ENCODE results near the gene EFL1. TPM values are rescaled to one million over a fixed set of nuclear protein-coding genes. Genes with fewer than 3 reads are reported as not detected.

EFL1 gene
- total RNA-seq, 2 donors from 2014 or later, result 27.4 to 38.9 TPM

DNA sequence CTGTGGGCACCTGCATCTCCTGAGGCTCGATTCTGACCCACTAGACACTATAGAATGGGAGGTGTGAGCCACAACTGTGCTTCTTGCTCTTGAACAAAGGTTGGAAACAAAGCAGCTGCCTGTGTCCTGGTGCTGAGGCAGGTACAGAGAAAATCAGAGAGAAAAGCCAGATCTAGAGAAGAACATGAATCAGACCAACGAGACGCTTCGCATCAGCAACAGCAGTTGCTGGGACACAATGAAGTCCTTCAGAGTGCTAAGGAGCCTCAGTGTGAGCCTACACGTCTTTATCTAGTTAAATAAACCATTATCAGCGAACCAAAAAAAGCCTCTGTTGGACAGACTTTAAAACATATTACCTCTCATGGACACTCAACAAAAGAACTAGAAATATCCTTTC lies 130.4 kb downstream of the EFL1 start:
- Histone ChIP-seq H3K9me3 (no peaks in the 10 kb centered on the region), H3K4me1 (no peaks in the 10 kb centered on the region), H3K9ac (ENCODE audit: low read depth in 2 of 2, low read length in 2 of 2) (no peak overlapping the region), H3K4me3 (no peak overlapping the region), H3K36me3 (no peaks in the 10 kb centered on the region), H3K27me3 (no peaks in the 10 kb centered on the region), H3K27ac (no peak overlapping the region)
- TF ChIP-seq, protein P1, sequence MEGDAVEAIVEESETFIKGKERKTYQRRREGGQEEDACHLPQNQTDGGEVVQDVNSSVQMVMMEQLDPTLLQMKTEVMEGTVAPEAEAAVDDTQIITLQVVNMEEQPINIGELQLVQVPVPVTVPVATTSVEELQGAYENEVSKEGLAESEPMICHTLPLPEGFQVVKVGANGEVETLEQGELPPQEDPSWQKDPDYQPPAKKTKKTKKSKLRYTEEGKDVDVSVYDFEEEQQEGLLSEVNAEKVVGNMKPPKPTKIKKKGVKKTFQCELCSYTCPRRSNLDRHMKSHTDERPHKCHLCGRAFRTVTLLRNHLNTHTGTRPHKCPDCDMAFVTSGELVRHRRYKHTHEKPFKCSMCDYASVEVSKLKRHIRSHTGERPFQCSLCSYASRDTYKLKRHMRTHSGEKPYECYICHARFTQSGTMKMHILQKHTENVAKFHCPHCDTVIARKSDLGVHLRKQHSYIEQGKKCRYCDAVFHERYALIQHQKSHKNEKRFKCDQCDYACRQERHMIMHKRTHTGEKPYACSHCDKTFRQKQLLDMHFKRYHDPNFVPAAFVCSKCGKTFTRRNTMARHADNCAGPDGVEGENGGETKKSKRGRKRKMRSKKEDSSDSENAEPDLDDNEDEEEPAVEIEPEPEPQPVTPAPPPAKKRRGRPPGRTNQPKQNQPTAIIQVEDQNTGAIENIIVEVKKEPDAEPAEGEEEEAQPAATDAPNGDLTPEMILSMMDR (IDR thresholded peaks at IDR 0.05), result no peak
- intact Hi-C loops (cut with DNase I), result no loop called here
- DNase-seq, result no peak

DNA sequence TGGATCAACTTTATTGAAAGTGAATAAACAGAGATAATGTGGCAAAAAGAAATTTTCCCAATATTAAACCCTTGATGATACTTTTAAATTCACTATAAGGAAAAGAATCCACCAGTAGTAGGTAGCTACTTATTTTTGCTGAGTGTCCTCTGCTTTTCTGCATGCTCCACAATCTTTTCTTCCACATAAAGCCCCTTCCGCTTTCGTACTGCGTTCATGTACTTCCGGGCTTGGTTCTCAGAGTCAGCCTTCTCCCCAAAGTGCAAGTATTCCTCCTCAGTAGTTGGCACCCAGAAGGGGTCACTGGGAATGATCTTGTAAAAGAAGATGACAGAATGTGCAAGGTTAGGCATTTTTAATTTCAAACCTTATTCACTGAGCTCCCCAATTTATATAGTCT lies 132.3 kb downstream of the EFL1 start:
- H3K36me3 ChIP-seq, result no peaks in the 10 kb centered on the region
- intact Hi-C loops (cut with DNase I), result no loop called here
- no peak for DNase-seq

DNA sequence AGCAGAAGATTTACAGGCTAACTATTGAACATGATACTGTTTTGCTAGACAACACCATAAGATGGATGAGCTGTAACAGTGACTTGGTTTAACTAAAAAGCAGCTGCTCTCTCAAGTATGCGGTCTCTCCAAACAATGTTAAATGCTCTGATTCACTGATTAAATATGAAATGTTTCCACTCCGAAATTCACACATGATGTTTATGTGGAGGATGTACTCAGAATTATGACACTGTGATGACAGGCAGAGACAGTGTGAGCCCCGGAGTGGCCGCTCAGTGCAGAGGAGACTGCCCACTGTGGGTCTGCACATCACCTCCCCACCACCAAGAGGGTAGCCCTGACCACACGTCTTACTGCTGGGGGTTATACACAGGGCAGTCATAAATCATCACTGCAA lies 132.8 kb downstream of the EFL1 start:
- no peak overlapping the region for H3K9ac ChIP-seq (ENCODE audit: low read depth in 2 of 2, low read length in 2 of 2)
- no peaks in the 10 kb centered on the region for H3K27me3 ChIP-seq
- no peak overlapping the region for H3K4me3 ChIP-seq
- H3K4me1 ChIP-seq, result no peaks in the 10 kb centered on the region
- TF ChIP-seq, protein P1 (IDR thresholded peaks at IDR 0.05), result no peak
- no peaks in the 10 kb centered on the region for H3K9me3 ChIP-seq
- H3K36me3 ChIP-seq, result no peaks in the 10 kb centered on the region
- no peak for DNase-seq
- H3K27ac ChIP-seq, result no peak overlapping the region
- intact Hi-C loops (cut with DNase I), result no loop called here

More for the DNA sequence above, 132.3 kb downstream of the EFL1 start:
- no peaks in the 10 kb centered on the region for H3K4me1 ChIP-seq
- H3K9me3 ChIP-seq, result no peaks in the 10 kb centered on the region
- H3K9ac ChIP-seq (ENCODE audit: low read depth in 2 of 2, low read length in 2 of 2), result no peak overlapping the region
- H3K27ac ChIP-seq, result no peak overlapping the region
- H3K4me3 ChIP-seq, result no peak overlapping the region
- TF ChIP-seq, protein P1 (IDR thresholded peaks at IDR 0.05), result no peak
- H3K27me3 ChIP-seq, result no peaks in the 10 kb centered on the region

DNA sequence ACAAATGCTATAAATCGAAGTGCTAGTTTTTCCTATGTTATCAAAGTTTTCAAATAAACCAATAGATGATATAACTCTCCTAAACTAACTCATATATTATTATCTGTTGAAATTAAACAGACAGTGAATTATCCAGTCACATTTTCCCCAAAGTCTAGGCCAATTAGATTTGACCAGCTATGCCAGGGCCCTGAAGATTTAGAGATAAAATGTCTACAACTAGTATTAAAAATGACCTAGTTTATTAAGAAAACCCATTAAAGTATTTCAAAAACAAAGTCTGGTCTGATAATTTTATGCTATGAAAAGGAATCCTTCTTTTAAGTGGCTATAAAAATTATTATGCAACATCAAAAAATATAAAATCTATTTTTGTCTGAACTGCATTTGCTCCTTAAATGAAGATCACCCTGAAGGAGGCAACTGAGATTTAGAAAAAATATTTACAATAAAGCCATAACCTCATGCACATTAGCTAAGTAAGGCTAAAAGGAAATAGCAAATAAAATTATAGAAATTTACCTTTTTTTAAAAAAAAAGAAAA lies 133.3 kb downstream of the EFL1 start:
- H3K9ac ChIP-seq (ENCODE audit: low read depth in 2 of 2, low read length in 2 of 2), result no peak overlapping the region
- H3K27me3 ChIP-seq, result no peaks in the 10 kb centered on the region
- H3K36me3 ChIP-seq, result no peaks in the 10 kb centered on the region
- intact Hi-C loops (cut with DNase I), result no loop called here
- no peak for DNase-seq
- H3K27ac ChIP-seq, result no peak overlapping the region
- TF ChIP-seq, protein P1 (IDR thresholded peaks at IDR 0.05), result no peak
- no peaks in the 10 kb centered on the region for H3K4me1 ChIP-seq
- no peak overlapping the region for H3K4me3 ChIP-seq
- H3K9me3 ChIP-seq, result no peaks in the 10 kb centered on the region

DNA sequence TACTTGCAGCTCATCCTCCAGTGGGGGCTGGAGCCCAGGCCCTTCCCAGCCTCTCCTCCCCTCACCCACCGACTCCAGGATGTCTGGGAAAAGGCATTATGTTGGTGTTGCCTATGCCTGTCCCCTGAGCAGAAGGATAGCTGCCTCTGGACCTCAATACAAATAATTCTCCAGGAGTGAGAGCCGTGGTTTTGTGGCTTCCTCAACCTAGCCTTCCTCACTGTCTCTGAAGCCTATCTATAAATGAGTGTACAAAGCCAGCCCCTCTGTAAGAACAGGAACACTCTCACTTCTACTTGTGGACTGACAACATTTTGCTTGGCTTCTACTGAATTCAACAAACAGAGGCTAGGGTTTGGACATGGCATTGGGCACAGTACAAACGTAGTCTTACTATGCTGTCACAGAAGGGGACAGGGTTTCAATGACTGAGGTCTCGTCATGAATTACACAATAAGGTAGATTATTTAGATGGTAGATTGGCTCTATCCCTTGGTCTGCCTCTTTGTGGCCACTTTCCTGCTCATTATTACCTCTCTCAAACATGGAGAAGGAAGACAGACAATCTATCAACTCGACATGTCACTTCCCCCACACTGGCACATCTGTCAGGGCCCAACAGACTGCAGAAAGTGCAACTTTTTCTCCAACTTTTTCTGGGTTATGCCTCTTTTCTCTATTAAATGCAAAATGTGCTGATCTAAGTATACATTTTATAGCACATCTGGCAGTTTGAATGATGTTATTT lies 134.0 kb downstream of the EFL1 start:
- Histone ChIP-seq H3K27me3 (no peaks in the 10 kb centered on the region), H3K36me3 (no peaks in the 10 kb centered on the region), H3K27ac (no peak overlapping the region), H3K9ac (ENCODE audit: low read depth in 2 of 2, low read length in 2 of 2) (no peak overlapping the region), H3K4me1 (no peaks in the 10 kb centered on the region), H3K4me3 (no peak overlapping the region), H3K9me3 (no peaks in the 10 kb centered on the region)
- DNase-seq, result no peak
- TF ChIP-seq, protein P1 (IDR thresholded peaks at IDR 0.05), result no peak
- intact Hi-C loops (cut with DNase I), result no loop called here

Measured in colonic mucosa (tissue), 4 donors.